GM23338 (cell line): ENCODE data around the gene PYGB. TPM values are rescaled to one million over a fixed set of nuclear protein-coding genes. Genes with fewer than 3 reads are reported as not detected.

ENCODE experiments used
- ATAC-seq: fragments of 200-7000 bp; cut with Tn5 transposase; 3 replicates; pipeline ENCODE4 v1.9.1; 2020
- DNase-seq: peaks from one replicate; pipeline ENCODE4 v3.0.0-alpha.2; 2015; ENCODE audit warnings: low spot score
- H2AFZ ChIP-seq: fragments of 200-600 bp; sonication (generic); 2 replicates; pipeline ENCODE4 v1.8.0; 2016; ENCODE audit warnings: antibody characterized with exemption, mild to moderate bottlenecking, moderate library complexity
- H3F3A ChIP-seq: fragments of 200-600 bp; sonication (generic); replicated peaks from 2 replicates; pipeline ENCODE4 v1.8.0; 2017; ENCODE audit warnings: antibody characterized with exemption, mixed run types, low read depth
- H3K27ac ChIP-seq: fragments of 200-600 bp; sonication (generic); 2 replicates; pipeline ENCODE4 v1.6.1; 2016; ENCODE audit warnings: low read depth
- H3K27me3 ChIP-seq: fragments of 200-600 bp; sonication (generic); 2 replicates; pipeline ENCODE4 v1.8.0; 2016; ENCODE audit warnings: mild to moderate bottlenecking, mixed run types, moderate library complexity; ENCODE audit not compliant: insufficient read depth
- H3K36me3 ChIP-seq: fragments of 200-600 bp; sonication (generic); 2 replicates; pipeline ENCODE4 v1.8.0; 2016; ENCODE audit warnings: mild to moderate bottlenecking; ENCODE audit not compliant: insufficient read depth
- H3K4me1 ChIP-seq: fragments of 200-600 bp; sonication (generic); 2 replicates; pipeline ENCODE4 v1.8.0; 2016; ENCODE audit warnings: mild to moderate bottlenecking, moderate library complexity; ENCODE audit not compliant: insufficient read depth
- H3K4me2 ChIP-seq: fragments of 200-600 bp; sonication (generic); 2 replicates; pipeline ENCODE4 v1.7.1; 2017; ENCODE audit warnings: mixed run types
- H3K4me3 ChIP-seq: fragments of 200-600 bp; sonication (generic); 2 replicates; pipeline ENCODE4 v1.6.1; 2016; ENCODE audit warnings: mixed run types
- H3K79me2 ChIP-seq: fragments of 200-600 bp; sonication (generic); replicated peaks from 2 replicates; pipeline ENCODE4 v1.8.0; 2017; ENCODE audit warnings: mild to moderate bottlenecking; ENCODE audit not compliant: insufficient read depth
- H3K9me2 ChIP-seq: fragments of 200-600 bp; sonication (generic); 2 replicates; pipeline ENCODE4 v1.8.0; 2017; ENCODE audit not compliant: insufficient read depth
- H4K20me1 ChIP-seq: fragments of 200-600 bp; sonication (generic); replicated peaks from 2 replicates; pipeline ENCODE4 v1.8.0; 2017; ENCODE audit warnings: mild to moderate bottlenecking; ENCODE audit not compliant: insufficient read depth
- H3K27ac Mint-ChIP-seq: 2 replicates; pipeline ENCODE4 v1.8.0; 2020; ENCODE audit warnings: inconsistent platforms, mild to moderate bottlenecking, moderate library complexity, mixed read lengths
- H3K27me3 Mint-ChIP-seq: 3 replicates; pipeline ENCODE4 v1.8.0; 2022; ENCODE audit warnings: low read depth, mild to moderate bottlenecking, moderate library complexity, mixed read lengths, inconsistent platforms; ENCODE audit not compliant: insufficient read depth, poor library complexity
- H3K36me3 Mint-ChIP-seq: 3 replicates; pipeline ENCODE4 v1.8.0; 2021; ENCODE audit warnings: low read depth, mild to moderate bottlenecking, inconsistent platforms, moderate library complexity, mixed read lengths
- H3K4me1 Mint-ChIP-seq: 3 replicates; pipeline ENCODE4 v1.8.0; 2020; ENCODE audit warnings: mild to moderate bottlenecking, inconsistent platforms, mixed read lengths
- H3K4me3 Mint-ChIP-seq: 3 replicates; pipeline ENCODE4 v1.8.0; 2021; ENCODE audit warnings: moderate library complexity, mild to moderate bottlenecking, inconsistent platforms, mixed read lengths
- H3K9me3 Mint-ChIP-seq: 3 replicates; pipeline ENCODE4 v1.8.0; 2020; ENCODE audit warnings: moderate library complexity, mild to moderate bottlenecking, inconsistent platforms, mixed read lengths
- EZH2 ChIP-seq: fragments of 200-600 bp; sonication (generic); IDR thresholded peaks from one replicate; pipeline ENCODE4 v1.8.0; 2017; ENCODE audit warnings: antibody characterized with exemption, mild to moderate bottlenecking, low read depth; ENCODE audit not compliant: unreplicated experiment
- JUNB ChIP-seq: IDR thresholded peaks from one replicate; pipeline ENCODE4 v1.6.1; 2016; ENCODE audit warnings: antibody characterized with exemption; ENCODE audit not compliant: unreplicated experiment
- NANOG ChIP-seq: IDR thresholded peaks from 2 replicates; pipeline ENCODE4 v1.6.1; 2016; ENCODE audit warnings: antibody characterized with exemption, borderline replicate concordance
- polyA plus RNA-seq: library from polyadenylated mRNA; unstranded; fragments of >200 nt; fragmentation: Nextera tagmentation; extraction: Ambion mirVana; gene quantifications from 2 replicates; pipeline ENCODE4 v1.2.1, GENCODE V29; 2016
- total RNA-seq: library from RNA; depleted of rRNA; stranded (reverse); fragments of >200 nt; shearing (Covaris generic); gene quantifications from 2 replicates; pipeline ENCODE4 v1.2.3, GENCODE V29; 2014
- TF ChIP-seq, protein P1 (sequence below): fragments of 250-450 bp; sonication (Bioruptor Pico); IDR thresholded peaks from 2 replicates; pipeline ENCODE4 v1.5.0; 2020; ENCODE audit warnings: mild to moderate bottlenecking, moderate library complexity

The PYGB gene
- total and polyA plus RNA-seq, 2 experiments from 2014 or later = 15.6 to 64.0 TPM

- TF ChIP-seq, protein P1, sequence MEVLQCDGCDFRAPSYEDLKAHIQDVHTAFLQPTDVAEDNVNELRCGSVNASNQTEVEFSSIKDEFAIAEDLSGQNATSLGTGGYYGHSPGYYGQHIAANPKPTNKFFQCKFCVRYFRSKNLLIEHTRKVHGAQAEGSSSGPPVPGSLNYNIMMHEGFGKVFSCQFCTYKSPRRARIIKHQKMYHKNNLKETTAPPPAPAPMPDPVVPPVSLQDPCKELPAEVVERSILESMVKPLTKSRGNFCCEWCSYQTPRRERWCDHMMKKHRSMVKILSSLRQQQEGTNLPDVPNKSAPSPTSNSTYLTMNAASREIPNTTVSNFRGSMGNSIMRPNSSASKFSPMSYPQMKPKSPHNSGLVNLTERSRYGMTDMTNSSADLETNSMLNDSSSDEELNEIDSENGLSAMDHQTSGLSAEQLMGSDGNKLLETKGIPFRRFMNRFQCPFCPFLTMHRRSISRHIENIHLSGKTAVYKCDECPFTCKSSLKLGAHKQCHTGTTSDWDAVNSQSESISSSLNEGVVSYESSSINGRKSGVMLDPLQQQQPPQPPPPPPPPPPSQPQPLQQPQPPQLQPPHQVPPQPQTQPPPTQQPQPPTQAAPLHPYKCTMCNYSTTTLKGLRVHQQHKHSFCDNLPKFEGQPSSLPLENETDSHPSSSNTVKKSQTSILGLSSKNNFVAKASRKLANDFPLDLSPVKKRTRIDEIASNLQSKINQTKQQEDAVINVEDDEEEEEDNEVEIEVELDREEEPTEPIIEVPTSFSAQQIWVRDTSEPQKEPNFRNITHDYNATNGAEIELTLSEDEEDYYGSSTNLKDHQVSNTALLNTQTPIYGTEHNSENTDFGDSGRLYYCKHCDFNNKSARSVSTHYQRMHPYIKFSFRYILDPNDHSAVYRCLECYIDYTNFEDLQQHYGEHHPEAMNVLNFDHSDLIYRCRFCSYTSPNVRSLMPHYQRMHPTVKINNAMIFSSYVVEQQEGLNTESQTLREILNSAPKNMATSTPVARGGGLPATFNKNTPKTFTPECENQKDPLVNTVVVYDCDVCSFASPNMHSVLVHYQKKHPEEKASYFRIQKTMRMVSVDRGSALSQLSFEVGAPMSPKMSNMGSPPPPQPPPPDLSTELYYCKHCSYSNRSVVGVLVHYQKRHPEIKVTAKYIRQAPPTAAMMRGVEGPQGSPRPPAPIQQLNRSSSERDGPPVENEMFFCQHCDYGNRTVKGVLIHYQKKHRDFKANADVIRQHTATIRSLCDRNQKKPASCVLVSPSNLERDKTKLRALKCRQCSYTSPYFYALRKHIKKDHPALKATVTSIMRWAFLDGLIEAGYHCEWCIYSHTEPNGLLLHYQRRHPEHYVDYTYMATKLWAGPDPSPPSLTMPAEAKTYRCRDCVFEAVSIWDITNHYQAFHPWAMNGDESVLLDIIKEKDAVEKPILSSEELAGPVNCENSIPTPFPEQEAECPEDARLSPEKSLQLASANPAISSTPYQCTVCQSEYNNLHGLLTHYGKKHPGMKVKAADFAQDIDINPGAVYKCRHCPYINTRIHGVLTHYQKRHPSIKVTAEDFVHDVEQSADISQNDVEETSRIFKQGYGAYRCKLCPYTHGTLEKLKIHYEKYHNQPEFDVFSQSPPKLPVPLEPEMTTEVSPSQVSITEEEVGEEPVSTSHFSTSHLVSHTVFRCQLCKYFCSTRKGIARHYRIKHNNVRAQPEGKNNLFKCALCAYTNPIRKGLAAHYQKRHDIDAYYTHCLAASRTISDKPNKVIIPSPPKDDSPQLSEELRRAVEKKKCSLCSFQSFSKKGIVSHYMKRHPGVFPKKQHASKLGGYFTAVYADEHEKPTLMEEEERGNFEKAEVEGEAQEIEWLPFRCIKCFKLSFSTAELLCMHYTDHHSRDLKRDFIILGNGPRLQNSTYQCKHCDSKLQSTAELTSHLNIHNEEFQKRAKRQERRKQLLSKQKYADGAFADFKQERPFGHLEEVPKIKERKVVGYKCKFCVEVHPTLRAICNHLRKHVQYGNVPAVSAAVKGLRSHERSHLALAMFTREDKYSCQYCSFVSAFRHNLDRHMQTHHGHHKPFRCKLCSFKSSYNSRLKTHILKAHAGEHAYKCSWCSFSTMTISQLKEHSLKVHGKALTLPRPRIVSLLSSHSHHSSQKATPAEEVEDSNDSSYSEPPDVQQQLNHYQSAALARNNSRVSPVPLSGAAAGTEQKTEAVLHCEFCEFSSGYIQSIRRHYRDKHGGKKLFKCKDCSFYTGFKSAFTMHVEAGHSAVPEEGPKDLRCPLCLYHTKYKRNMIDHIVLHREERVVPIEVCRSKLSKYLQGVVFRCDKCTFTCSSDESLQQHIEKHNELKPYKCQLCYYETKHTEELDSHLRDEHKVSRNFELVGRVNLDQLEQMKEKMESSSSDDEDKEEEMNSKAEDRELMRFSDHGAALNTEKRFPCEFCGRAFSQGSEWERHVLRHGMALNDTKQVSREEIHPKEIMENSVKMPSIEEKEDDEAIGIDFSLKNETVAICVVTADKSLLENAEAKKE (CRISPR knock-in tag) = no peak
- TF ChIP-seq JUNB (no peak), EZH2 (no peak)
Observed at GRCh38 chr20:25293507-25293906, 45.6 kb downstream of the PYGB start (continued).

- Histone ChIP-seq H3K4me1 (peaks cover 9% of the 10 kb centered on the region; the same call in 1 of the 2 replicates), H3K9me2 (no peaks in the 10 kb centered on the region), H3K4me3 (no peak overlapping the region), H3K79me2 (no peaks in the 10 kb centered on the region), H2AFZ (no peak overlapping the region), H3K27ac (no peak overlapping the region), H3K4me2 (no peak overlapping the region), H3K36me3 (peaks cover 4% of the 10 kb centered on the region; the same call in 1 of the 2 replicates), H3K27me3 (no peaks in the 10 kb centered on the region), H4K20me1 (0 out of 2 replicates have a peak, but pooled peaks cover 3% of the 10 kb centered on the region), H3F3A (peaks cover 9% of the 10 kb centered on the region; the same call in 1 of the 2 replicates)
- Mint-ChIP-seq H3K4me1 (peaks cover 28% of the 10 kb centered on the region), H3K27me3 (peaks cover 32% of the 10 kb centered on the region), H3K27ac (no peak overlapping the region), H3K36me3 (peaks cover 33% of the 10 kb centered on the region), H3K4me3 (no peak overlapping the region), H3K9me3 (no peaks in the 10 kb centered on the region; the same call in 1 of the 3 replicates)
- no peak for TF ChIP-seq NANOG
- TF ChIP-seq, protein P1 (CRISPR knock-in tag) = no peak
- DNase-seq (no peak), ATAC-seq (no peak)
Observed at GRCh38 chr20:25293910-25294458, 46.1 kb downstream of the PYGB start.
